ENCODE results near the gene USH1G.
A peak's percentile ranks its signal among the peaks of the same experiment; 100 is the strongest.
"Not testable (repeated sequence)": the region's sequence is repeated elsewhere in the genome, so short reads cannot be mapped to it uniquely, and the experiment has no call there.

USH1G gene

DNA sequence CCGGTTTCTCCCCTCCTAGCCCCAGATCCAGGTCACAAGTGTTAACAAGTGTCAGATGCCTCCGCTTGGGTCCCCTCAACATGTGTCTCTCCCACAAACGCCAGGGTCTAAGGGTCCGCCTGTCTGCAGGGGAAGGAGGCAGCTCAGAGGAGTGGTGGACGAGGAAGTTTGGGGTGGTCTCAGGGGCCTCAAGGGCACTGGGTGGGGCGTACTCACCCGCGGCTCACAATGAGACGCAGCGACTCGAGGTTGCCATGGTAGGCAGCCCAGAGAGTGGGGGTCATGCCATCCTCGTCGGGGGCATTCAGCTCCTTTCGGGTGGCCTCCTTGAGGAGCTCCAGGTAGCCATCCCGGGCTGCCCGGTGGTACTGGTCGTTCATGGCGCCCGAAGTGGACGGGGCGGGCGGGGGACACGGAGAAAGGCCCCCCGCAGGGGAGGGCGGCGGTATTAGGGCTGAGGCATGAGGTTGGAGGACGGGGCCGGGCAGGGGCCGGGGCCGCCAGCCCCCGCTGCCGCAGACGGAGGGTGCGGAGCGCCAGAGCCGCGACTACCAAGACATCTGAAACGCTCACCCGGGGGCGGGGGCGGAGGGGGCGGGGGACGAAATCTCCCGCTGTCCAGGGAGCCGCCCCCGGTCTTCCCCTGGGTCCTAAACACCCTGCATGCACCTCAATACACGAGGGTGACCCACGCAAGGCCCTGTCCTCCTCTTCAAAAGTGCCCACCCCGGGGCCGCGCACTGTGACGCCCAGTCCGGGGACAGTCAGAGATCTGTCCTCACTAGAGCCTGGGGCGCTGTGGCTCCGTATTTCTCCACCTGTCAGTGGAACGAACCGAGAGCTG, at the start of gene USH1G:
USH1G (minus strand) TSS at position 562 of the 844 bp plus-strand sequence; CDS start at position 380, 182 bp downstream.
- H3K36me3 ChIP-seq, result no peaks in the 10 kb centered on the region
- peaks cover 10 to 21% of the 10 kb centered on the region in 2 experiments for H3K4me1 ChIP-seq (ENCODE audit: control insufficient read depth in 1 of 2, insufficient read depth in 1 of 2, low read depth in 1 of 2, low read length in 1 of 2)
- peaks cover 100% of the 10 kb centered on the region for H3K27me3 ChIP-seq
- peak within 1 kb of the TSS; percentile 47 to 53 for H3K4me3 ChIP-seq (ENCODE audit: low read depth in 1 of 2, low read length in 1 of 2)
- H3K9me3 ChIP-seq, result no peaks in the 10 kb centered on the region
- TF ChIP-seq CTCF (IDR thresholded peaks at IDR 0.05), result no peak
- peak within 1 kb of the TSS; percentile 36 for H3K27ac ChIP-seq

GRCh38 chr17:74972107-74972972, 49.3 kb upstream of the USH1G start, which contains the start of gene HID1:
Gene HID1 (minus strand): TSS chr17:74972759. CDS start chr17:74972656, 103 bp downstream.
- no peak for TF ChIP-seq CTCF (IDR thresholded peaks at IDR 0.05)
- Histone ChIP-seq H3K9me3 (no peaks in the 10 kb centered on the region), H3K27me3 (peaks cover 77% of the 10 kb centered on the region), H3K4me1 (ENCODE audit: control insufficient read depth in 1 of 2, insufficient read depth in 1 of 2, low read depth in 1 of 2, low read length in 1 of 2) (peaks cover 3 to 15% of the 10 kb centered on the region in 2 experiments), H3K4me3 (ENCODE audit: low read depth in 1 of 2, low read length in 1 of 2) (peak within 1 kb of the TSS; percentile 20 to 56), H3K36me3 (no peaks in the 10 kb centered on the region), H3K27ac (no peak within 1 kb of the TSS)

- H3K9me3 ChIP-seq, result no peaks in the 10 kb centered on the region
- peak overlapping the region in 1 of 2 experiments; percentile 56 for H3K4me3 ChIP-seq (ENCODE audit: low read depth in 1 of 2, low read length in 1 of 2)
- H3K27ac ChIP-seq, result no peak overlapping the region
- peaks cover 74% of the 10 kb centered on the region for H3K27me3 ChIP-seq
- H3K4me1 ChIP-seq (ENCODE audit: control insufficient read depth in 1 of 2, insufficient read depth in 1 of 2, low read depth in 1 of 2, low read length in 1 of 2), result peaks cover 3 to 15% of the 10 kb centered on the region in 2 experiments
- no peaks in the 10 kb centered on the region for H3K36me3 ChIP-seq
- no peak for TF ChIP-seq CTCF (IDR thresholded peaks at IDR 0.05)
Observed at GRCh38 chr17:74971842-74972106, 48.7 kb upstream of the USH1G start.

GRCh38 chr17:74971069-74971841, 48.2 kb upstream of the USH1G start:
- Histone ChIP-seq H3K4me1 (ENCODE audit: control insufficient read depth in 1 of 2, insufficient read depth in 1 of 2, low read depth in 1 of 2, low read length in 1 of 2) (peaks cover 3 to 15% of the 10 kb centered on the region in 2 experiments), H3K27me3 (peaks cover 73% of the 10 kb centered on the region), H3K36me3 (no peaks in the 10 kb centered on the region), H3K9me3 (no peaks in the 10 kb centered on the region), H3K27ac (no peak overlapping the region), H3K4me3 (ENCODE audit: low read depth in 1 of 2, low read length in 1 of 2) (no peak overlapping the region)
- TF ChIP-seq CTCF (IDR thresholded peaks at IDR 0.05), result no peak

DNA sequence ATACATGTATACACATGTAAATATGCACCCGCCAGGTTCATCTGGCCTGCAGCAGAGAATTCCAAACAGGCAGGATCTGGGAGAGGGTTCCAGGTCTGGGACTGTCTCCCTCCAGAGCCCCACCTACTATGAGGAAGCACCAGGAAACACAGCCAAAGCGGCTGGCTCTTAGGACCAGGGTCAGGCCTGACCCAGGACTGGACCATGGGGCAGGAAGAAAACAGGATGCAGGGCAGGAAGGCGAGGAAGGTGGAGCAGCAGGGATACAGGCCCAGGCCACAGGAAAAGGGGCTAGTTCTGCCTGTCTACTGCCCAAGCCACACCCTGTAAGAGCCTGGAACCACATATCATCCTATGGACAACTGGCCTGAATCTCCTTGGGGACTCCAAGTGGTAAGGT, 47.3 kb upstream of the USH1G start:
- no peaks in the 10 kb centered on the region for H3K9me3 ChIP-seq
- peaks cover 66% of the 10 kb centered on the region for H3K27me3 ChIP-seq
- H3K36me3 ChIP-seq, result no peaks in the 10 kb centered on the region
- peaks cover 3 to 15% of the 10 kb centered on the region in 2 experiments for H3K4me1 ChIP-seq (ENCODE audit: control insufficient read depth in 1 of 2, insufficient read depth in 1 of 2, low read depth in 1 of 2, low read length in 1 of 2)
- no peak for TF ChIP-seq CTCF (IDR thresholded peaks at IDR 0.05)
- H3K4me3 ChIP-seq (ENCODE audit: low read depth in 1 of 2, low read length in 1 of 2), result no peak overlapping the region
- no peak overlapping the region for H3K27ac ChIP-seq

GRCh38 chr17:74969501-74969900, 46.4 kb upstream of the USH1G start:
- peaks cover 3 to 15% of the 10 kb centered on the region in 2 experiments for H3K4me1 ChIP-seq (ENCODE audit: control insufficient read depth in 1 of 2, insufficient read depth in 1 of 2, low read depth in 1 of 2, low read length in 1 of 2)
- peaks cover 66% of the 10 kb centered on the region for H3K27me3 ChIP-seq
- not testable (repeated sequence) for H3K36me3 ChIP-seq; H3K4me3 ChIP-seq (ENCODE audit: low read depth in 1 of 2, low read length in 1 of 2); H3K9me3 ChIP-seq; H3K27ac ChIP-seq
